ENCODE data around the gene ERC2.

DNA sequence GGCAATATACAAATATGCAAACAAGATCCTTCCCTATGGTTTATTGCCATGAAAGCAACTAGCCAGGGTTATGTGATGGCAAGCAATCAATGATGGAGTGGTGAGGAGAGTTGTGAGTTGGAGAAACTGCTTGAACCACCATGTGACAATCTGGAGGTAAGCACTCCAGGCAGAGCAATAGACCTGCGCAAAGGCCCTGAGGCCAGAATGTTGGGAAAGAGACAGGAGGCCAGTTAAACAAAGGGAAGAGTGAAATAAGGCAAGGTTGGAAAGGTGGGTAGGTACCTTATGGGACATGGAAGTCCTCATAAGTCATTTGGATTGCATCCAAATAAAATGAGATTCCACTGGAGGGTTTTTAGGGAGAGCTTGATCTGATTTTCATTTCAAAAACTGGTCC, 901.1 kb downstream of the ERC2 start:
- TF ChIP-seq CTCF (IDR thresholded peaks at IDR 0.05) (no peak), POLR2A (IDR thresholded peaks at IDR 0.05) (no peak)
